OCI-LY1 (cell line): ENCODE data around the gene TFEC.

Source experiments
- CTCF ChIP-seq: fragments of 200-600 bp; sonication (generic), shearing (Covaris generic); IDR thresholded peaks from 2 replicates; pipeline ENCODE4 v1.5.1; 2017; ENCODE audit warnings: mild to moderate bottlenecking, antibody characterized with exemption, low read length, moderate library complexity, mixed read lengths
- EZH2 ChIP-seq: fragments of 200-600 bp; sonication (generic), shearing (Covaris generic); IDR thresholded peaks from 2 replicates; pipeline ENCODE4 v1.8.0; 2017; ENCODE audit warnings: borderline replicate concordance, mixed run types, mild to moderate bottlenecking, antibody characterized with exemption, low read length, moderate library complexity, mixed read lengths

- TF ChIP-seq CTCF (no peak), EZH2 (no peak)
Measured at GRCh38 chr7:115984105-115984504, 46.5 kb downstream of the TFEC start.
